ENCODE data around the gene MGLL. TPM values are rescaled to one million over a fixed set of nuclear protein-coding genes. Genes with fewer than 3 reads are reported as not detected.

MGLL gene
- total and polyA plus RNA-seq, 5 experiments from 2014 or later: 0.34 to 0.77 (median 0.62) TPM; not detected in 2

GRCh38 chr3:127790882-127791183, 31.5 kb downstream of the MGLL start:
- DNase-seq (no peak), ATAC-seq (peak in 1 of 2 donors; percentile 23)
- Mint-ChIP-seq H3K4me3 (no peak overlapping the region), H3K27ac (peak overlapping the region in 5 of 10 donors; percentile 16 to 63 (median 55)), H3K27me3 (peaks cover 0 to 2% (median 0%) of the 10 kb centered on the region in 5 donors), H3K9me3 (peaks cover 0 to 4% (median 0%) of the 10 kb centered on the region in 9 donors), H3K36me3 (no peaks in the 10 kb centered on the region), H3K4me1 (peaks cover 6 to 16% (median 7%) of the 10 kb centered on the region in 4 donors)
- POLR2A ChIA-PET: no interaction called here

- Mint-ChIP-seq H3K27me3 (peaks cover 0 to 4% (median 2%) of the 10 kb centered on the region in 5 donors), H3K4me3 (no peak overlapping the region), H3K4me1 (peaks cover 6 to 16% (median 7%) of the 10 kb centered on the region in 4 donors), H3K27ac (peak overlapping the region in 2 of 10 donors; percentile 16 to 60), H3K36me3 (no peaks in the 10 kb centered on the region), H3K9me3 (peaks cover 0 to 4% (median 0%) of the 10 kb centered on the region in 9 donors)
- DNase-seq (no peak), ATAC-seq (no peak)
- POLR2A ChIA-PET: no interaction called here
Observed at GRCh38 chr3:127789990-127790881, 32.1 kb downstream of the MGLL start.

- POLR2A ChIA-PET: no interaction called here
- H3K4me3 Mint-ChIP-seq: no peak overlapping the region
Observed at GRCh38 chr3:127789051-127789450, 33.3 kb downstream of the MGLL start.

GRCh38 chr3:127788451-127788909, 33.8 kb downstream of the MGLL start:
- Mint-ChIP-seq H3K36me3 (no peaks in the 10 kb centered on the region), H3K4me1 (peaks cover 6 to 16% (median 7%) of the 10 kb centered on the region in 4 donors), H3K27me3 (peaks cover 0 to 9% (median 2%) of the 10 kb centered on the region in 5 donors), H3K4me3 (no peak overlapping the region), H3K9me3 (no peaks in the 10 kb centered on the region), H3K27ac (no peak overlapping the region)
- POLR2A ChIA-PET: no interaction called here
- DNase-seq: no peak
- ATAC-seq: no peak

More at GRCh38 chr3:127789051-127789450, 33.3 kb downstream of the MGLL start:
- Mint-ChIP-seq H3K27ac (no peak overlapping the region), H3K9me3 (no peaks in the 10 kb centered on the region), H3K4me1 (peaks cover 6 to 16% (median 7%) of the 10 kb centered on the region in 4 donors), H3K27me3 (peaks cover 0 to 9% (median 2%) of the 10 kb centered on the region in 5 donors), H3K36me3 (no peaks in the 10 kb centered on the region)
- ATAC-seq (no peak), DNase-seq (no peak)

GRCh38 chr3:127787571-127788365, 34.5 kb downstream of the MGLL start:
- Mint-ChIP-seq H3K4me1 (peaks cover 6 to 16% (median 7%) of the 10 kb centered on the region in 4 donors), H3K27ac (no peak overlapping the region), H3K36me3 (no peaks in the 10 kb centered on the region), H3K27me3 (peaks cover 0 to 10% (median 2%) of the 10 kb centered on the region in 5 donors), H3K4me3 (no peak overlapping the region), H3K9me3 (no peaks in the 10 kb centered on the region)
- DNase-seq: no peak
- no peak for ATAC-seq
- POLR2A ChIA-PET: no interaction called here

GRCh38 chr3:127787071-127787490, 35.2 kb downstream of the MGLL start:
- Mint-ChIP-seq H3K27me3 (peaks cover 0 to 10% (median 2%) of the 10 kb centered on the region in 5 donors), H3K4me3 (no peak overlapping the region), H3K36me3 (no peaks in the 10 kb centered on the region), H3K9me3 (no peaks in the 10 kb centered on the region), H3K4me1 (peaks cover 6 to 14% (median 7%) of the 10 kb centered on the region in 4 donors), H3K27ac (no peak overlapping the region)
- DNase-seq (no peak), ATAC-seq (no peak)
- POLR2A ChIA-PET: no interaction called here

GRCh38 chr3:127786353-127787070, 35.8 kb downstream of the MGLL start:
- DNase-seq: no peak
- Mint-ChIP-seq H3K4me3 (no peak overlapping the region), H3K27me3 (peaks cover 0 to 10% (median 2%) of the 10 kb centered on the region in 5 donors), H3K36me3 (no peaks in the 10 kb centered on the region), H3K9me3 (no peaks in the 10 kb centered on the region), H3K4me1 (peaks cover 6 to 8% (median 7%) of the 10 kb centered on the region in 4 donors), H3K27ac (no peak overlapping the region)
- ATAC-seq: no peak
- POLR2A ChIA-PET: no interaction called here

GRCh38 chr3:127785711-127786265, 36.5 kb downstream of the MGLL start:
- DNase-seq: no peak
- H3K4me1 Mint-ChIP-seq: peaks cover 0 to 1% (median under 1%) of the 10 kb centered on the region in 4 donors
- POLR2A ChIA-PET: no interaction called here
- no peak overlapping the region for H3K27ac Mint-ChIP-seq
- no peak for ATAC-seq
- peaks cover 0 to 10% (median 1%) of the 10 kb centered on the region in 5 donors for H3K27me3 Mint-ChIP-seq
- H3K36me3 Mint-ChIP-seq: no peaks in the 10 kb centered on the region
- no peak overlapping the region for H3K4me3 Mint-ChIP-seq
- no peaks in the 10 kb centered on the region for H3K9me3 Mint-ChIP-seq

GRCh38 chr3:127784865-127785710, 37.2 kb downstream of the MGLL start:
- DNase-seq: no peak
- peaks cover 0 to 10% (median 1%) of the 10 kb centered on the region in 5 donors for H3K27me3 Mint-ChIP-seq
- H3K9me3 Mint-ChIP-seq: no peaks in the 10 kb centered on the region
- H3K27ac Mint-ChIP-seq: peak overlapping the region in 1 of 10 donors; percentile 27
- POLR2A ChIA-PET: no interaction called here
- H3K4me1 Mint-ChIP-seq: no peaks in the 10 kb centered on the region
- no peaks in the 10 kb centered on the region for H3K36me3 Mint-ChIP-seq
- H3K4me3 Mint-ChIP-seq: no peak overlapping the region
- ATAC-seq: no peak

GRCh38 chr3:127784283-127784682, 38.0 kb downstream of the MGLL start:
- no peak for ATAC-seq
- Mint-ChIP-seq H3K9me3 (no peaks in the 10 kb centered on the region), H3K4me1 (no peaks in the 10 kb centered on the region), H3K27me3 (peaks cover 0 to 10% (median 0%) of the 10 kb centered on the region in 5 donors), H3K27ac (no peak overlapping the region), H3K4me3 (no peak overlapping the region), H3K36me3 (no peaks in the 10 kb centered on the region)
- no peak for DNase-seq
- POLR2A ChIA-PET: no interaction called here

- DNase-seq: no peak
- no peaks in the 10 kb centered on the region for H3K4me1 Mint-ChIP-seq
Observed at GRCh38 chr3:127783642-127784160, 38.6 kb downstream of the MGLL start.

More at GRCh38 chr3:127783642-127784160, 38.6 kb downstream of the MGLL start:
- H3K4me3 Mint-ChIP-seq: no peak overlapping the region
- ATAC-seq: no peak
- no peak overlapping the region for H3K27ac Mint-ChIP-seq
- no peaks in the 10 kb centered on the region for H3K9me3 Mint-ChIP-seq
- no peaks in the 10 kb centered on the region for H3K36me3 Mint-ChIP-seq
- POLR2A ChIA-PET: no interaction called here
- H3K27me3 Mint-ChIP-seq: peaks cover 0 to 10% (median 0%) of the 10 kb centered on the region in 5 donors
